SK-N-SH (cell line): Measurements from ENCODE around the gene SNED1.

Experiments
- CTCF ChIP-seq: fragments of 200-600 bp; sonication (generic); IDR thresholded peaks from 2 replicates; pipeline ENCODE4 v1.6.1; 2017; ENCODE audit warnings: antibody characterized with exemption, mild to moderate bottlenecking, moderate library complexity
- ELF1 ChIP-seq: IDR thresholded peaks from 2 replicates; pipeline ENCODE4 v1.4.0; 2012

DNA sequence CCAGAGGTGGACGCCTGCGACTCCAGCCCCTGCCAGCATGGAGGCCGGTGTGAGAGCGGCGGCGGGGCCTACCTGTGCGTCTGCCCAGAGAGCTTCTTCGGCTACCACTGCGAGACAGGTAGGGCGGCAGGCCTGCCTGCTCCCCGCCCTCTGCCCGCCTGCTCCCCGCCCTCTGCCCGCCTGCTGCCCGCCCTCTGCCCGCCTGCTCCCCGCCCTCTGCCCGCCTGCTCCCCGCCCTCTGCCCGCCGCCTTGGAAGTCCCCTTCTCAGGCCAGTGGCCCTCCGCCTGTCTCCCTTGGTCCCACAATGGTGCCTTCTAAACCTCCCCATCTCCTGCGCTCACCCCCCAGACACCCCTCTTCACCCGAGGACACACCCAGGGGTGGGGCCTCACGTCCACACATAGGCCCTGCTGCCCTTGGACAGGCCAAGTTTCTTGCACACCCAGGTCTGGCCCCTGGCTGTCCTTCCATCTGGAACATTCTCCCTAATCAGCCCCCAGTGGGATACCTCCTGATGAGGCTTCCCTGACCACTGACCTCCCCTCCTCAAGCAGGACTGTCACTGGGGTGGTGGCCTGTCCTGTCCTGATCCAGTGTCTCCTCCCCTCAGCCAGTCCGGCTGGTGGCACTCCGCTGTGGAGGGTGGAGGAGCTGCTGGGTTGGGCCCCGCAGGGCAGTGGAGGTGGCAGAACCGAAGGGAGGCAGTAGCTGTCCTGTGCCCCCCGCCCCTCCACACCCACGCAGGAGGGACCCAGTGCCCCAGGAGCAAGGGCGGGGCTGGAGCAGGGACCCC is 65.8 kb downstream of the SNED1 start:
- TF ChIP-seq CTCF, result no peak
- no peak for TF ChIP-seq ELF1
